Measurements from ENCODE around the gene MT1B.
"Not testable (repeated sequence)": the region's sequence is repeated elsewhere in the genome, so short reads cannot be mapped to it uniquely, and the experiment has no call there.

MT1B gene

GRCh38 chr16:56669840-56670619 is 18.3 kb downstream of the MT1B start:
- no peak for DNase-seq

- DNase-seq: no peak
Observed at GRCh38 chr16:56670620-56670934, 18.9 kb downstream of the MT1B start.

- not testable (repeated sequence) for DNase-seq
Observed at GRCh38 chr16:56671691-56672090, 20.0 kb downstream of the MT1B start.

- DNase-seq: not testable (repeated sequence)
Observed at GRCh38 chr16:56672171-56672570, 20.5 kb downstream of the MT1B start.

GRCh38 chr16:56672761-56673536 is 21.3 kb downstream of the MT1B start:
- no peak for DNase-seq

GRCh38 chr16:56673921-56674320 is 22.2 kb downstream of the MT1B start:
- no peak for DNase-seq

- DNase-seq: not testable (repeated sequence)
Observed at GRCh38 chr16:56674570-56674969, 22.9 kb downstream of the MT1B start.

- no peak for DNase-seq
Observed at GRCh38 chr16:56675685-56676210, 24.1 kb downstream of the MT1B start.

- no peak for DNase-seq
Observed at GRCh38 chr16:56677474-56677873, 25.8 kb downstream of the MT1B start.

GRCh38 chr16:56679078-56679730 is 27.5 kb downstream of the MT1B start:
- no peak for DNase-seq

GRCh38 chr16:56679818-56680217 is 28.1 kb downstream of the MT1B start:
- no peak for DNase-seq

- no peak for DNase-seq
Observed at GRCh38 chr16:56681939-56682702, 30.4 kb downstream of the MT1B start, which contains the start of gene MT1X. MT1X (plus strand) TSS chr16:56682470; CDS start chr16:56682541, 71 bp downstream.

GRCh38 chr16:56682703-56683397 is 31.2 kb downstream of the MT1B start:
- no peak for DNase-seq

GRCh38 chr16:56683424-56684172 is 31.9 kb downstream of the MT1B start:
- no peak for DNase-seq

- no peak for DNase-seq
Observed at GRCh38 chr16:56684256-56684925, 32.7 kb downstream of the MT1B start.

- DNase-seq: no peak
Observed at GRCh38 chr16:56684926-56685590, 33.4 kb downstream of the MT1B start.

GRCh38 chr16:56686758-56687157 is 35.1 kb downstream of the MT1B start:
- no peak for DNase-seq

- DNase-seq: no peak
Observed at GRCh38 chr16:56688762-56689161, 37.1 kb downstream of the MT1B start.

- no peak for DNase-seq
Observed at GRCh38 chr16:56689171-56689570, 37.5 kb downstream of the MT1B start.

All from NCI-H1436 treated with DMSO at 0.1 percent for 48 hours (cell line).